ENCODE data around the gene DEDD2.

The DEDD2 gene

GRCh38 chr19:42177686-42178019 is 39.8 kb downstream of the DEDD2 start:
- Histone ChIP-seq H3K4me3 (no peak overlapping the region), H3K27ac (no peak overlapping the region)

- Histone ChIP-seq H3K4me3 (peak overlapping the region; percentile 22 to 51 (median 34)), H3K27ac (no peak overlapping the region)
Measured at GRCh38 chr19:42176990-42177685, 40.3 kb downstream of the DEDD2 start.

GRCh38 chr19:42176649-42176989 is 40.9 kb downstream of the DEDD2 start:
- Histone ChIP-seq H3K27ac (no peak overlapping the region), H3K4me3 (peak overlapping the region; percentile 22 to 51 (median 34))

GRCh38 chr19:42175952-42176648 is 41.4 kb downstream of the DEDD2 start:
- peak overlapping the region in 1 of 21 experiments; percentile 1 for H3K27ac ChIP-seq

GRCh38 chr19:42174958-42175734 is 42.3 kb downstream of the DEDD2 start:
- Histone ChIP-seq H3K4me3 (no peak overlapping the region), H3K27ac (no peak overlapping the region)

More at GRCh38 chr19:42175952-42176648, 41.4 kb downstream of the DEDD2 start:
- peak overlapping the region; percentile 22 to 51 (median 34) for H3K4me3 ChIP-seq

- no peak overlapping the region for H3K27ac ChIP-seq
- H3K4me3 ChIP-seq = no peak overlapping the region
Measured at GRCh38 chr19:42174188-42174587, 43.3 kb downstream of the DEDD2 start.

- H3K4me3 ChIP-seq = no peak overlapping the region
Measured at GRCh38 chr19:42173695-42174094, 43.8 kb downstream of the DEDD2 start.

GRCh38 chr19:42172261-42172660 is 45.2 kb downstream of the DEDD2 start:
- no peak overlapping the region for H3K27ac ChIP-seq
- no peak overlapping the region for H3K4me3 ChIP-seq

More at GRCh38 chr19:42173695-42174094, 43.8 kb downstream of the DEDD2 start:
- H3K27ac ChIP-seq = no peak overlapping the region

- Histone ChIP-seq H3K4me3 (no peak overlapping the region), H3K27ac (no peak overlapping the region)
Measured at GRCh38 chr19:42170715-42171114, 46.8 kb downstream of the DEDD2 start.

GRCh38 chr19:42169486-42170413 is 47.7 kb downstream of the DEDD2 start:
- no peak overlapping the region for H3K27ac ChIP-seq
- no peak overlapping the region for H3K4me3 ChIP-seq

- Histone ChIP-seq H3K4me3 (no peak overlapping the region), H3K27ac (no peak overlapping the region)
Measured at GRCh38 chr19:42168206-42168605, 49.3 kb downstream of the DEDD2 start.

- H3K27ac ChIP-seq = no peak overlapping the region
- no peak overlapping the region for H3K4me3 ChIP-seq
Measured at GRCh38 chr19:42166316-42166715, 51.2 kb downstream of the DEDD2 start.

GRCh38 chr19:42165146-42165545 is 52.3 kb downstream of the DEDD2 start:
- Histone ChIP-seq H3K4me3 (no peak overlapping the region), H3K27ac (no peak overlapping the region)

- Histone ChIP-seq H3K27ac (no peak overlapping the region), H3K4me3 (no peak overlapping the region)
Measured at GRCh38 chr19:42161616-42162263, 55.7 kb downstream of the DEDD2 start.

GRCh38 chr19:42159942-42160341 is 57.5 kb downstream of the DEDD2 start:
- Histone ChIP-seq H3K27ac (no peak overlapping the region), H3K4me3 (no peak overlapping the region)

- H3K27ac ChIP-seq = no peak overlapping the region
- no peak overlapping the region for H3K4me3 ChIP-seq
Measured at GRCh38 chr19:42158926-42159325, 58.6 kb downstream of the DEDD2 start.

GRCh38 chr19:42156571-42156970 is 60.9 kb downstream of the DEDD2 start:
- H3K4me3 ChIP-seq = no peak overlapping the region
- H3K27ac ChIP-seq = no peak overlapping the region

- H3K27ac ChIP-seq = no peak overlapping the region
- no peak overlapping the region for H3K4me3 ChIP-seq
Measured at GRCh38 chr19:42155796-42156195, 61.7 kb downstream of the DEDD2 start.
